Fibroblast of lung (primary cell): Measurements from ENCODE around the gene SYNJ1.

ENCODE experiments used
- CTCF ChIP-seq, 2 donors: IDR thresholded peaks in 1 of 2; conservative IDR thresholded peaks in 1 of 2; 1 replicate in 1 of 2; 2 replicates in 1 of 2; pipeline ENCODE4 v1.5.1; 2011 to 2012; ENCODE audit warnings: low read length in 2 of 2, control low read depth in 1 of 2, inconsistent platforms in 1 of 2, low read depth in 1 of 2, mild to moderate bottlenecking in 1 of 2
- EZH2 ChIP-seq: IDR thresholded peaks from 2 replicates; pipeline ENCODE4 v1.5.1; 2012; ENCODE audit warnings: low read length, control low read depth, mild to moderate bottlenecking; ENCODE audit errors: missing control alignments

- TF ChIP-seq CTCF (conservative IDR thresholded peaks at IDR 0.05 in 1 of 2, IDR thresholded peaks at IDR 0.05 in 1 of 2; ENCODE audit: low read depth in 1 of 2, low read length in 2 of 2) (no peak), EZH2 (no peak)
Observed at GRCh38 chr21:32716486-32716885, 11.3 kb downstream of the SYNJ1 start.
